HG02870 (cell line): ENCODE measurements around the gene MLPH.
A peak's percentile ranks its signal among the peaks of the same experiment; 100 is the strongest.
"Not testable (repeated sequence)": the region's sequence is repeated elsewhere in the genome, so short reads cannot be mapped to it uniquely, and the experiment has no call there.

ENCODE experiments used
- ATAC-seq: cut with Tn5 transposase; IDR thresholded peaks from one replicate; pipeline ENCODE4 v1.9.1; 2021; ENCODE audit warnings: mild to moderate bottlenecking, moderate library complexity; ENCODE audit not compliant: unreplicated experiment

Gene MLPH

GRCh38 chr2:237457388-237457941 lies 29.6 kb upstream of the MLPH start:
- no peak for ATAC-seq

GRCh38 chr2:237458519-237458918 lies 28.5 kb upstream of the MLPH start:
- no peak for ATAC-seq

- no peak for ATAC-seq
These were observed 27.8 kb upstream of the MLPH start for GRCh38 chr2:237459226-237459625.

GRCh38 chr2:237459741-237460174 lies 27.3 kb upstream of the MLPH start:
- no peak for ATAC-seq

GRCh38 chr2:237464757-237465391 lies 22.2 kb upstream of the MLPH start:
- no peak for ATAC-seq

GRCh38 chr2:237465515-237466148 lies 21.4 kb upstream of the MLPH start:
- no peak for ATAC-seq

- no peak for ATAC-seq
These were observed 20.8 kb upstream of the MLPH start for GRCh38 chr2:237466211-237466610.

- no peak for ATAC-seq
These were observed 19.4 kb upstream of the MLPH start for GRCh38 chr2:237467447-237468179.

GRCh38 chr2:237469410-237469809 lies 17.6 kb upstream of the MLPH start:
- ATAC-seq: not testable (repeated sequence)

GRCh38 chr2:237469849-237470248 lies 17.2 kb upstream of the MLPH start:
- no peak for ATAC-seq

GRCh38 chr2:237470914-237471313 lies 16.1 kb upstream of the MLPH start:
- no peak for ATAC-seq

GRCh38 chr2:237471438-237472186 lies 15.4 kb upstream of the MLPH start:
- no peak for ATAC-seq

- no peak for ATAC-seq
These were observed 14.8 kb upstream of the MLPH start for GRCh38 chr2:237472187-237472712.

GRCh38 chr2:237472909-237473877 lies 13.9 kb upstream of the MLPH start:
- no peak for ATAC-seq

GRCh38 chr2:237473878-237474441 lies 13.1 kb upstream of the MLPH start:
- ATAC-seq: no peak

- ATAC-seq: no peak
These were observed 12.6 kb upstream of the MLPH start for GRCh38 chr2:237474442-237474911.

GRCh38 chr2:237474931-237475703 lies 11.9 kb upstream of the MLPH start:
- peak; percentile 58 for ATAC-seq

- no peak for ATAC-seq
These were observed 11.3 kb upstream of the MLPH start for GRCh38 chr2:237475704-237476141.
